ENCODE data around the gene CYP3A5. TPM values are rescaled to one million over a fixed set of nuclear protein-coding genes. Genes with fewer than 3 reads are reported as not detected.

The CYP3A5 gene
- total and polyA plus RNA-seq, 9 of the 15 experiments (the other 6 are each of a cell fraction or from before 2014, with no cell fraction given): 0.73 to 2.8 (median 1.5) TPM

- TF ChIP-seq, protein P1, sequence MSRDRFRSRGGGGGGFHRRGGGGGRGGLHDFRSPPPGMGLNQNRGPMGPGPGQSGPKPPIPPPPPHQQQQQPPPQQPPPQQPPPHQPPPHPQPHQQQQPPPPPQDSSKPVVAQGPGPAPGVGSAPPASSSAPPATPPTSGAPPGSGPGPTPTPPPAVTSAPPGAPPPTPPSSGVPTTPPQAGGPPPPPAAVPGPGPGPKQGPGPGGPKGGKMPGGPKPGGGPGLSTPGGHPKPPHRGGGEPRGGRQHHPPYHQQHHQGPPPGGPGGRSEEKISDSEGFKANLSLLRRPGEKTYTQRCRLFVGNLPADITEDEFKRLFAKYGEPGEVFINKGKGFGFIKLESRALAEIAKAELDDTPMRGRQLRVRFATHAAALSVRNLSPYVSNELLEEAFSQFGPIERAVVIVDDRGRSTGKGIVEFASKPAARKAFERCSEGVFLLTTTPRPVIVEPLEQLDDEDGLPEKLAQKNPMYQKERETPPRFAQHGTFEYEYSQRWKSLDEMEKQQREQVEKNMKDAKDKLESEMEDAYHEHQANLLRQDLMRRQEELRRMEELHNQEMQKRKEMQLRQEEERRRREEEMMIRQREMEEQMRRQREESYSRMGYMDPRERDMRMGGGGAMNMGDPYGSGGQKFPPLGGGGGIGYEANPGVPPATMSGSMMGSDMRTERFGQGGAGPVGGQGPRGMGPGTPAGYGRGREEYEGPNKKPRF (IDR thresholded peaks at IDR 0.05; ENCODE audit: low read depth, low read length): no peak
- TF ChIP-seq MYNN (IDR thresholded peaks at IDR 0.05) (peak; percentile 11), MYNN (CRISPR knock-in tag; IDR thresholded peaks at IDR 0.05) (no peak; the same call in 1 of the 2 replicates), CAMTA2 (CRISPR knock-in tag; conservative IDR thresholded peaks at IDR 0.05) (no peak), RBM39 (optimal IDR thresholded peaks at IDR 0.05; ENCODE audit: low read depth, low read length) (no peak), TARDBP (IDR thresholded peaks at IDR 0.05) (0 out of 2 replicates have a peak, but pooled peaks have one; percentile 61), ZZZ3 (IDR thresholded peaks at IDR 0.05) (peak; percentile 95), TGIF2 (CRISPR knock-in tag; IDR thresholded peaks at IDR 0.05) (peak; percentile 74; the same call in 1 of the 2 replicates), CBX1 (IDR thresholded peaks at IDR 0.05; ENCODE audit: low read depth) (no peak; the same call in 1 of the 2 replicates), JUN (IDR thresholded peaks at IDR 0.05; ENCODE audit: borderline replicate concordance, low read depth, low read length) (0 out of 2 replicates have a peak, but pooled peaks have one; percentile 25), JUN (CRISPR knock-in tag; IDR thresholded peaks at IDR 0.05; ENCODE audit: borderline replicate concordance) (peak; percentile 75; the same call in 1 of the 2 replicates), ZNF175 (CRISPR knock-in tag; IDR thresholded peaks at IDR 0.05; ENCODE audit: low read depth) (no peak), ZFP30 (CRISPR knock-in tag; IDR thresholded peaks at IDR 0.05; ENCODE audit: borderline replicate concordance) (no peak), BRD9 (IDR thresholded peaks at IDR 0.05; ENCODE audit: low read depth, partially characterized antibody) (no peak), SIX5 (IDR thresholded peaks at IDR 0.05; ENCODE audit: borderline replicate concordance in 1 of 2, insufficient read depth in 1 of 2, low read depth in 1 of 2, low read length in 2 of 2) (peak; percentile 52 to 56; a peak in 3 of 4 replicates)
- TF ChIP-seq, protein P2, sequence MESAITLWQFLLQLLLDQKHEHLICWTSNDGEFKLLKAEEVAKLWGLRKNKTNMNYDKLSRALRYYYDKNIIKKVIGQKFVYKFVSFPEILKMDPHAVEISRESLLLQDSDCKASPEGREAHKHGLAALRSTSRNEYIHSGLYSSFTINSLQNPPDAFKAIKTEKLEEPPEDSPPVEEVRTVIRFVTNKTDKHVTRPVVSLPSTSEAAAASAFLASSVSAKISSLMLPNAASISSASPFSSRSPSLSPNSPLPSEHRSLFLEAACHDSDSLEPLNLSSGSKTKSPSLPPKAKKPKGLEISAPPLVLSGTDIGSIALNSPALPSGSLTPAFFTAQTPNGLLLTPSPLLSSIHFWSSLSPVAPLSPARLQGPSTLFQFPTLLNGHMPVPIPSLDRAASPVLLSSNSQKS (CRISPR knock-in tag; IDR thresholded peaks at IDR 0.05): no peak
Observed at GRCh38 chr7:99616359-99617191, 63.2 kb downstream of the CYP3A5 start, which contains the start of gene ZSCAN25 (continued).

All from K562 (cell line).